Superior temporal gyrus (tissue), 1 donor: ENCODE measurements around the gene CNTD1.
"Not testable (repeated sequence)": the region's sequence is repeated elsewhere in the genome, so short reads cannot be mapped to it uniquely, and the experiment has no call there.

Experiments
- DNase-seq: peaks from one replicate; pipeline ENCODE4 v3.0.0-alpha.2; 2016; ENCODE audit errors: extremely low spot score

The CNTD1 gene

GRCh38 chr17:42844761-42845555 lies 46.3 kb downstream of the CNTD1 start:
- no peak for DNase-seq

GRCh38 chr17:42845556-42845917 lies 46.9 kb downstream of the CNTD1 start:
- no peak for DNase-seq

- DNase-seq, result no peak
These were observed 47.4 kb downstream of the CNTD1 start for GRCh38 chr17:42845918-42846593.

- DNase-seq, result no peak
These were observed 48.1 kb downstream of the CNTD1 start for GRCh38 chr17:42846594-42847280.

- DNase-seq, result no peak
These were observed 49.4 kb downstream of the CNTD1 start for GRCh38 chr17:42848093-42848492.

GRCh38 chr17:42849031-42849430 lies 50.4 kb downstream of the CNTD1 start:
- no peak for DNase-seq

GRCh38 chr17:42849451-42850181 lies 51.0 kb downstream of the CNTD1 start:
- no peak for DNase-seq

- no peak for DNase-seq
These were observed 52.3 kb downstream of the CNTD1 start, which contains the start of gene AOC3 for GRCh38 chr17:42850954-42851353. Gene AOC3, plus strand, starts transcription at chr17:42851199. Its CDS starts 145 bp downstream, at chr17:42851344.

GRCh38 chr17:42851371-42852240 lies 52.9 kb downstream of the CNTD1 start:
- DNase-seq, result not testable (repeated sequence)

- DNase-seq, result no peak
These were observed 53.7 kb downstream of the CNTD1 start for GRCh38 chr17:42852351-42852750.

GRCh38 chr17:42853004-42853403 lies 54.3 kb downstream of the CNTD1 start:
- DNase-seq, result no peak

GRCh38 chr17:42853597-42853967 lies 54.9 kb downstream of the CNTD1 start:
- no peak for DNase-seq

GRCh38 chr17:42853968-42854790 lies 55.5 kb downstream of the CNTD1 start:
- no peak for DNase-seq

- DNase-seq, result no peak
These were observed 56.5 kb downstream of the CNTD1 start for GRCh38 chr17:42855048-42855596.

- not testable (repeated sequence) for DNase-seq
These were observed 57.4 kb downstream of the CNTD1 start for GRCh38 chr17:42856093-42856492.

GRCh38 chr17:42856516-42856915 lies 57.9 kb downstream of the CNTD1 start:
- DNase-seq, result not testable (repeated sequence)

- no peak for DNase-seq
These were observed 58.7 kb downstream of the CNTD1 start for GRCh38 chr17:42857389-42857788.
